ENCODE results near the gene TRIM10.
A peak's percentile ranks its signal among the peaks of the same experiment; 100 is the strongest.
"Not testable (repeated sequence)": the region's sequence is repeated elsewhere in the genome, so short reads cannot be mapped to it uniquely, and the experiment has no call there.

TRIM10 gene

GRCh38 chr6:30188541-30188940 is 27.5 kb upstream of the TRIM10 start:
- H3K36me3 Mint-ChIP-seq, result peaks cover 91% of the 10 kb centered on the region
- H3K27ac Mint-ChIP-seq, result peak overlapping the region; percentile 57

GRCh38 chr6:30185846-30186484 is 25.0 kb upstream of the TRIM10 start:
- ATAC-seq (no peak), DNase-seq (ENCODE audit: low spot score in 2 of 2) (no peak)
- Mint-ChIP-seq H3K4me3 (no peak overlapping the region), H3K9me3 (no peaks in the 10 kb centered on the region), H3K36me3 (peaks cover 68% of the 10 kb centered on the region), H3K27ac (no peak overlapping the region), H3K4me1 (no peaks in the 10 kb centered on the region)

More at GRCh38 chr6:30188541-30188940, 27.5 kb upstream of the TRIM10 start:
- H3K9me3 Mint-ChIP-seq, result no peaks in the 10 kb centered on the region
- no peak overlapping the region for H3K4me3 Mint-ChIP-seq
- DNase-seq (ENCODE audit: low spot score in 2 of 2) (peak in 1 of 2 donors; percentile 28), ATAC-seq (no peak)
- H3K4me1 Mint-ChIP-seq, result no peaks in the 10 kb centered on the region

GRCh38 chr6:30184417-30185031 is 23.5 kb upstream of the TRIM10 start:
- Mint-ChIP-seq H3K4me3 (no peak overlapping the region), H3K36me3 (peaks cover 54% of the 10 kb centered on the region), H3K4me1 (no peaks in the 10 kb centered on the region), H3K27ac (no peak overlapping the region), H3K9me3 (peaks cover under 1% of the 10 kb centered on the region)
- ATAC-seq, result no peak
- peak in 1 of 2 donors; percentile 43 for DNase-seq (ENCODE audit: low spot score in 2 of 2)

- Mint-ChIP-seq H3K9me3 (peaks cover 4% of the 10 kb centered on the region), H3K27ac (no peak overlapping the region), H3K4me1 (no peaks in the 10 kb centered on the region), H3K36me3 (peaks cover 10% of the 10 kb centered on the region), H3K4me3 (no peak overlapping the region)
- DNase-seq (ENCODE audit: low spot score in 2 of 2), result no peak
- no peak for ATAC-seq
Observed at GRCh38 chr6:30180145-30180544, 19.1 kb upstream of the TRIM10 start.

- no peaks in the 10 kb centered on the region for H3K36me3 Mint-ChIP-seq
- H3K4me3 Mint-ChIP-seq, result no peak overlapping the region
- no peak overlapping the region for H3K27ac Mint-ChIP-seq
- H3K4me1 Mint-ChIP-seq, result no peaks in the 10 kb centered on the region
- DNase-seq (ENCODE audit: low spot score in 2 of 2) (no peak), ATAC-seq (no peak)
- peaks cover 4% of the 10 kb centered on the region for H3K9me3 Mint-ChIP-seq
Observed at GRCh38 chr6:30178837-30179236, 17.8 kb upstream of the TRIM10 start.

GRCh38 chr6:30175765-30176164 is 14.8 kb upstream of the TRIM10 start:
- H3K4me1 Mint-ChIP-seq, result peaks cover 4% of the 10 kb centered on the region
- no peak for DNase-seq (ENCODE audit: low spot score in 2 of 2)
- H3K27ac Mint-ChIP-seq, result no peak overlapping the region
- no peaks in the 10 kb centered on the region for H3K36me3 Mint-ChIP-seq
- no peak overlapping the region for H3K4me3 Mint-ChIP-seq
- H3K9me3 Mint-ChIP-seq, result peaks cover 4% of the 10 kb centered on the region
- no peak for ATAC-seq

GRCh38 chr6:30172681-30173080 is 11.7 kb upstream of the TRIM10 start:
- Mint-ChIP-seq H3K27ac (no peak overlapping the region), H3K4me1 (peaks cover 4% of the 10 kb centered on the region), H3K9me3 (no peaks in the 10 kb centered on the region), H3K36me3 (no peaks in the 10 kb centered on the region), H3K4me3 (no peak overlapping the region)
- ATAC-seq (no peak), DNase-seq (ENCODE audit: low spot score in 2 of 2) (peak in 1 of 2 donors; percentile 38)

- H3K4me1 Mint-ChIP-seq, result peaks cover 4% of the 10 kb centered on the region
- H3K27ac Mint-ChIP-seq, result no peak overlapping the region
- H3K4me3 Mint-ChIP-seq, result peak overlapping the region; percentile 41
- no peaks in the 10 kb centered on the region for H3K9me3 Mint-ChIP-seq
- ATAC-seq (peak; percentile 57), DNase-seq (ENCODE audit: low spot score in 2 of 2) (no peak)
- no peaks in the 10 kb centered on the region for H3K36me3 Mint-ChIP-seq
Observed at GRCh38 chr6:30171677-30172471, 10.9 kb upstream of the TRIM10 start.

- DNase-seq (ENCODE audit: low spot score in 2 of 2) (no peak), ATAC-seq (peak; percentile 75)
- Mint-ChIP-seq H3K4me3 (no peak overlapping the region), H3K4me1 (peaks cover 4% of the 10 kb centered on the region), H3K36me3 (no peaks in the 10 kb centered on the region), H3K9me3 (no peaks in the 10 kb centered on the region), H3K27ac (no peak overlapping the region)
Observed at GRCh38 chr6:30169658-30170614, 8.9 kb upstream of the TRIM10 start.

- Mint-ChIP-seq H3K4me3 (no peak overlapping the region), H3K27ac (no peak overlapping the region)
- DNase-seq (ENCODE audit: low spot score in 2 of 2), result no peak
Observed at GRCh38 chr6:30168741-30169140, 7.7 kb upstream of the TRIM10 start.

GRCh38 chr6:30167101-30167500 is 6.1 kb upstream of the TRIM10 start:
- H3K9me3 Mint-ChIP-seq, result no peaks in the 10 kb centered on the region
- no peak for ATAC-seq
- H3K4me3 Mint-ChIP-seq, result no peak overlapping the region
- H3K27ac Mint-ChIP-seq, result no peak overlapping the region
- H3K4me1 Mint-ChIP-seq, result peaks cover 16% of the 10 kb centered on the region
- peak in 1 of 2 donors; percentile 45 for DNase-seq (ENCODE audit: low spot score in 2 of 2)
- no peaks in the 10 kb centered on the region for H3K36me3 Mint-ChIP-seq

More at GRCh38 chr6:30168741-30169140, 7.7 kb upstream of the TRIM10 start:
- Mint-ChIP-seq H3K36me3 (no peaks in the 10 kb centered on the region), H3K9me3 (no peaks in the 10 kb centered on the region), H3K4me1 (peaks cover 4% of the 10 kb centered on the region)
- ATAC-seq, result no peak

- H3K4me1 Mint-ChIP-seq, result peaks cover 12% of the 10 kb centered on the region
- not testable (repeated sequence) for H3K36me3 Mint-ChIP-seq, H3K27ac Mint-ChIP-seq, ATAC-seq, H3K9me3 Mint-ChIP-seq, H3K4me3 Mint-ChIP-seq
- DNase-seq (ENCODE audit: low spot score in 2 of 2), result peak in 1 of 2 donors; percentile 25
Observed at GRCh38 chr6:30165238-30165637, 4.2 kb upstream of the TRIM10 start.

- no peak for DNase-seq (ENCODE audit: low spot score in 2 of 2)
- no peaks in the 10 kb centered on the region for H3K36me3 Mint-ChIP-seq
- no peak for ATAC-seq
- H3K9me3 Mint-ChIP-seq, result no peaks in the 10 kb centered on the region
- H3K27ac Mint-ChIP-seq, result no peak overlapping the region
- H3K4me3 Mint-ChIP-seq, result no peak overlapping the region
- H3K4me1 Mint-ChIP-seq, result peaks cover 12% of the 10 kb centered on the region
Observed at GRCh38 chr6:30164714-30165113, 3.7 kb upstream of the TRIM10 start.

- no peak overlapping the region for H3K27ac Mint-ChIP-seq
- no peak overlapping the region for H3K4me3 Mint-ChIP-seq
- H3K9me3 Mint-ChIP-seq, result no peaks in the 10 kb centered on the region
- DNase-seq (ENCODE audit: low spot score in 2 of 2) (peak in 1 of 2 donors; percentile 46), ATAC-seq (no peak)
- H3K4me1 Mint-ChIP-seq, result peaks cover 12% of the 10 kb centered on the region
- H3K36me3 Mint-ChIP-seq, result no peaks in the 10 kb centered on the region
Observed at GRCh38 chr6:30163918-30164654, 3.1 kb upstream of the TRIM10 start.
